OCI-LY1 (cell line): ENCODE data around the gene CFI.

Source experiments
- H2AFZ ChIP-seq: fragments of 200-600 bp; sonication (generic), shearing (Covaris generic); 2 replicates; pipeline ENCODE4 v1.6.0; 2014; ENCODE audit warnings: antibody characterized with exemption, mild to moderate bottlenecking, low read length
- H3F3A ChIP-seq: fragments of 200-600 bp; sonication (generic), shearing (Covaris generic); 2 replicates; pipeline ENCODE4 v1.6.0; 2014; ENCODE audit warnings: mild to moderate bottlenecking, antibody characterized with exemption, low read length, moderate library complexity; ENCODE audit not compliant: insufficient read depth
- H3K27ac ChIP-seq: fragments of 200-600 bp; sonication (generic); 2 replicates; pipeline ENCODE4 v1.5.1; 2014; ENCODE audit warnings: low read length, mixed run types, mild to moderate bottlenecking, low read depth; ENCODE audit not compliant: poor library complexity, severe bottlenecking
- H3K27me3 ChIP-seq: fragments of 200-600 bp; sonication (generic); 2 replicates; pipeline ENCODE4 v1.6.0; 2014; ENCODE audit warnings: antibody characterized with exemption, mild to moderate bottlenecking, low read length, moderate library complexity; ENCODE audit not compliant: insufficient read depth
- H3K36me3 ChIP-seq: fragments of 200-600 bp; sonication (generic); 2 replicates; pipeline ENCODE4 v1.6.1; 2014; ENCODE audit warnings: mild to moderate bottlenecking, antibody characterized with exemption, low read length, moderate library complexity, mixed read lengths; ENCODE audit not compliant: insufficient read depth
- H3K4me1 ChIP-seq: fragments of 200-600 bp; sonication (generic); 2 replicates; pipeline ENCODE4 v1.5.1; 2014; ENCODE audit warnings: mild to moderate bottlenecking, low read length, moderate library complexity; ENCODE audit not compliant: insufficient read depth, severe bottlenecking
- H3K4me2 ChIP-seq: fragments of 200-600 bp; sonication (generic), shearing (Covaris generic); 2 replicates; pipeline ENCODE4 v1.6.1; 2014; ENCODE audit warnings: low read length
- H3K4me3 ChIP-seq: fragments of 200-600 bp; sonication (generic); 2 replicates; pipeline ENCODE4 v1.5.1; 2014; ENCODE audit warnings: low read length, low read depth, mild to moderate bottlenecking, mixed read lengths; ENCODE audit not compliant: poor library complexity, severe bottlenecking
- H3K79me2 ChIP-seq: fragments of 200-600 bp; shearing (Covaris generic); 2 replicates; pipeline ENCODE4 v1.6.1; 2016; ENCODE audit warnings: mixed run types, low read length, mixed read lengths; ENCODE audit not compliant: insufficient read depth
- H3K9ac ChIP-seq: fragments of 200-600 bp; sonication (generic), shearing (Covaris generic); 2 replicates; pipeline ENCODE4 v1.6.1; 2014; ENCODE audit warnings: mild to moderate bottlenecking, low read length, mixed read lengths
- H3K9me2 ChIP-seq: fragments of 200-600 bp; sonication (generic), shearing (Covaris generic); 2 replicates; pipeline ENCODE4 v1.6.1; 2014; ENCODE audit warnings: low read depth, mild to moderate bottlenecking, low read length, mixed read lengths
- H3K9me3 ChIP-seq: fragments of 200-600 bp; shearing (Covaris generic); 2 replicates; pipeline ENCODE4 v1.6.1; 2014; ENCODE audit warnings: low read length, mixed read lengths
- H4K20me1 ChIP-seq: fragments of 200-600 bp; sonication (generic), shearing (Covaris generic); 2 replicates; pipeline ENCODE4 v1.6.0; 2016; ENCODE audit warnings: mild to moderate bottlenecking, low read length; ENCODE audit not compliant: insufficient read depth
- CTCF ChIP-seq: fragments of 200-600 bp; sonication (generic), shearing (Covaris generic); IDR thresholded peaks from 2 replicates; pipeline ENCODE4 v1.5.1; 2017; ENCODE audit warnings: mild to moderate bottlenecking, antibody characterized with exemption, low read length, moderate library complexity, mixed read lengths
- EZH2 ChIP-seq: fragments of 200-600 bp; sonication (generic), shearing (Covaris generic); IDR thresholded peaks from 2 replicates; pipeline ENCODE4 v1.8.0; 2017; ENCODE audit warnings: borderline replicate concordance, mixed run types, mild to moderate bottlenecking, antibody characterized with exemption, low read length, moderate library complexity, mixed read lengths

Gene CFI

GRCh38 chr4:109816082-109816442 is 14.3 kb upstream of the CFI start:
- Histone ChIP-seq H2AFZ (no peak overlapping the region), H3K79me2 (peaks cover 14% of the 10 kb centered on the region; the same call in 1 of the 2 replicates)

GRCh38 chr4:109815151-109816081 is 13.6 kb upstream of the CFI start, which contains the start of gene GAR1:
Gene GAR1 (plus strand): TSS chr4:109815762. CDS start chr4:109816165, 403 bp downstream.
- Histone ChIP-seq H3K27ac (peak within 1 kb of the TSS; percentile 47), H3K9me3 (no peaks in the 10 kb centered on the region), H3K27me3 (no peaks in the 10 kb centered on the region), H3K4me2 (peak within 1 kb of the TSS; percentile 90), H3K4me3 (peak within 1 kb of the TSS; percentile 86), H3K4me1 (peaks cover 21% of the 10 kb centered on the region), H2AFZ (peak within 1 kb of the TSS; percentile 97), H3K9me2 (no peaks in the 10 kb centered on the region), H3F3A (no peaks in the 10 kb centered on the region), H3K9ac (peak within 1 kb of the TSS; percentile 89), H4K20me1 (no peaks in the 10 kb centered on the region), H3K36me3 (peaks cover 29% of the 10 kb centered on the region), H3K79me2 (peaks cover 14% of the 10 kb centered on the region; the same call in 1 of the 2 replicates)
- TF ChIP-seq CTCF (no peak), EZH2 (no peak)

More at GRCh38 chr4:109816082-109816442, 14.3 kb upstream of the CFI start:
- Histone ChIP-seq H4K20me1 (no peaks in the 10 kb centered on the region), H3K9ac (peak overlapping the region; percentile 89), H3K36me3 (peaks cover 35% of the 10 kb centered on the region), H3K4me2 (peak overlapping the region; percentile 90), H3K27ac (peak overlapping the region; percentile 47), H3K4me1 (peaks cover 21% of the 10 kb centered on the region), H3K27me3 (no peaks in the 10 kb centered on the region), H3K9me3 (no peaks in the 10 kb centered on the region), H3K4me3 (peak overlapping the region; percentile 86), H3F3A (no peaks in the 10 kb centered on the region), H3K9me2 (no peaks in the 10 kb centered on the region)
- TF ChIP-seq EZH2 (no peak), CTCF (no peak)

- Histone ChIP-seq H3K4me3 (no peak overlapping the region), H3K9ac (no peak overlapping the region), H3K27ac (no peak overlapping the region), H3K9me2 (no peaks in the 10 kb centered on the region), H3K36me3 (no peaks in the 10 kb centered on the region), H3K79me2 (peaks cover 10% of the 10 kb centered on the region; the same call in 1 of the 2 replicates), H4K20me1 (no peaks in the 10 kb centered on the region), H3K4me2 (no peak overlapping the region), H3K9me3 (no peaks in the 10 kb centered on the region), H3K4me1 (peaks cover 14% of the 10 kb centered on the region), H3F3A (no peaks in the 10 kb centered on the region), H2AFZ (no peak overlapping the region), H3K27me3 (no peaks in the 10 kb centered on the region)
- TF ChIP-seq CTCF = no peak
- TF ChIP-seq EZH2 = no peak
Observed at GRCh38 chr4:109811707-109812106, 9.9 kb upstream of the CFI start.
